ENCODE measurements around the gene NT5DC3. TPM values are rescaled to one million over a fixed set of nuclear protein-coding genes. Genes with fewer than 3 reads are reported as not detected.

NT5DC3 gene
- total and polyA plus RNA-seq, 2 of the 13 experiments (the other 11 are each of a cell fraction or from before 2014, with no cell fraction given), result 3.2 to 6.6 TPM

DNA sequence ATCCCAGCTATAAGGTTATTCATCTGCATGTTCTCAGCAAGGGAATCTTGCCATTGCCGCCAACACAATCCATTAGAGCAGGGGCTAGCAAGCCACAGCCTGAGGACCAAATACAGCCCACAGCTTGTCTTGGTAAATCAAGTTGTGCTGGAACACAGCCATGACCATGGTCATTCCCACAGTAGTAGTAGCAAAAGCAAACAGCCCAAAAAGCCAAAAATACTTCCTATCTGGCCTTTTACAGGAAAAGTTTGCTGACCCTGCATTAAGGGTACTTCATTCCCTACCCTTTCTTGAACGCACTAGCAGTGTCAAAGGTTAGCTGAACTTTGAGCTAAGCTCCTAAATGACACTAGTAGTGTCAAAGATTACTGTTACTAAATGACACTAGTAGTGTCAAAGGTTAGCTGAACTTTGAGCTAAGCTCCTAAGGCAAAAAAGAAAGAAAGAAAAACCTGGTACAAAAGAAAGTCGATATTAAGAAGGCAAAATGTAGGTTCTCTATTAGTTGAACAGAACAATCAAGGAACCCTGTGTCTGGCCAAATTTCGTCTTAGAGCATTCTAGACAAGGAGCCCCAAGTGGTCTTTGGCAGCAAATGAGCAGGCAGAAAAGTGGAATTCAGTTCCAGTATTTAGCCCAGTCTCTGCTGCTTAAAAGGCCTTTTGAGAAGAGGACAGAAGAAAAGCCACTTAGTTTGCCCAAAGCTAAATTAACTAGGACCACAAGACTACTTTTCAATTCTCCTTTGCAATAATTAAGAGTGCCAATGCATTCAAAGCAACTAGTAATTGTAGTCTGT is 67.7 kb downstream of the NT5DC3 start (continued):
- TF ChIP-seq, protein P1, sequence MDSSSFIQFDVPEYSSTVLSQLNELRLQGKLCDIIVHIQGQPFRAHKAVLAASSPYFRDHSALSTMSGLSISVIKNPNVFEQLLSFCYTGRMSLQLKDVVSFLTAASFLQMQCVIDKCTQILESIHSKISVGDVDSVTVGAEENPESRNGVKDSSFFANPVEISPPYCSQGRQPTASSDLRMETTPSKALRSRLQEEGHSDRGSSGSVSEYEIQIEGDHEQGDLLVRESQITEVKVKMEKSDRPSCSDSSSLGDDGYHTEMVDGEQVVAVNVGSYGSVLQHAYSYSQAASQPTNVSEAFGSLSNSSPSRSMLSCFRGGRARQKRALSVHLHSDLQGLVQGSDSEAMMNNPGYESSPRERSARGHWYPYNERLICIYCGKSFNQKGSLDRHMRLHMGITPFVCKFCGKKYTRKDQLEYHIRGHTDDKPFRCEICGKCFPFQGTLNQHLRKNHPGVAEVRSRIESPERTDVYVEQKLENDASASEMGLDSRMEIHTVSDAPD (CRISPR knock-in tag; IDR thresholded peaks at IDR 0.05), result no peak
- no peak for TF ChIP-seq ATF1 (CRISPR knock-in tag; IDR thresholded peaks at IDR 0.05)
- peak; percentile 57; the same call in 1 of the 2 replicates for TF ChIP-seq HNF4A (CRISPR knock-in tag; IDR thresholded peaks at IDR 0.05)
- TF ChIP-seq MAFK (conservative IDR thresholded peaks at IDR 0.05 in 1 of 2, IDR thresholded peaks at IDR 0.05 in 1 of 2; ENCODE audit: low read length in 2 of 2), result peak; percentile 54 to 75
- no peak for TF ChIP-seq RBM39 (IDR thresholded peaks at IDR 0.05; ENCODE audit: low read depth, low read length, poor library complexity, severe bottlenecking)
- TF ChIP-seq ZNF496 (CRISPR knock-in tag; IDR thresholded peaks at IDR 0.05; ENCODE audit: insufficient replicate concordance), result no peak
- TF ChIP-seq ZNF264 (CRISPR knock-in tag; IDR thresholded peaks at IDR 0.05), result no peak

- Histone ChIP-seq H4K20me1 (ENCODE audit: insufficient read depth, low read length) (no peaks in the 10 kb centered on the region), H3K27me3 (ENCODE audit: control insufficient read depth in 1 of 2, insufficient read depth in 2 of 2, low read length in 2 of 2) (no peaks in the 10 kb centered on the region), H3K9ac (ENCODE audit: insufficient read depth, low read depth, low read length) (no peak overlapping the region), H3K27ac (ENCODE audit: extremely low read length, insufficient read depth, low read length) (no peak overlapping the region), H3K4me1 (ENCODE audit: insufficient read depth, low read length) (peaks cover 9% of the 10 kb centered on the region; the same call in 1 of the 2 replicates), H3K9me3 (ENCODE audit: low read length) (no peaks in the 10 kb centered on the region), H3K4me2 (ENCODE audit: low read depth, low read length) (no peak overlapping the region), H3K36me3 (replicated peaks in 1 of 2; ENCODE audit: control insufficient read depth in 1 of 2, insufficient read depth in 2 of 2, low read length in 2 of 2) (peaks cover 6 to 16% of the 10 kb centered on the region in 2 experiments; a peak in 4 of 5 replicates), H3K79me2 (ENCODE audit: insufficient read depth, low read length) (no peaks in the 10 kb centered on the region), H3K4me3 (replicated peaks in 1 of 3; ENCODE audit: insufficient read depth in 1 of 3, low read depth in 2 of 3, low read length in 3 of 3) (no peak overlapping the region), H2AFZ (ENCODE audit: low read length) (no peak overlapping the region)
- CTCF ChIA-PET (ENCODE audit: low intra/inter-chr PET ratio, low total read pairs), result interaction anchor here (1.7 kb wide), 1 partner anchor 98 kb away, joined by 7 read pairs; no protein-coding TSS in a partner anchor
- DNase-seq (ENCODE audit: low spot score) (no peak), ATAC-seq (no peak), FAIRE-seq (no peak)
- intact Hi-C loops (cut with micrococcal nuclease; ENCODE audit: unreplicated experiment), result loop anchor here (10.0 kb wide), 1 partner anchor 162 kb away; the partner anchor contains the start of gene HSP90B1
- POLR2A ChIA-PET, result no interaction called here
- no TSS peak for BruUV-seq (replicated peaks)
- in situ Hi-C loops (cut with HindIII; ENCODE audit: extremely low pct_ligation_motif_present, low pct_unique_long_range_greater_than_20kb), result loop anchor here (10.0 kb wide), 1 partner anchor 92 kb away; no protein-coding TSS in a partner anchor
- WGBS (ENCODE audit: low lambda C conversion rate), result 100% methylated on average over 5 of the region's 7 CpGs
- TF ChIP-seq SNAI1 (CRISPR knock-in tag; IDR thresholded peaks at IDR 0.05; ENCODE audit: borderline replicate concordance) (no peak), ZNF550 (CRISPR knock-in tag; IDR thresholded peaks at IDR 0.05; ENCODE audit: borderline replicate concordance) (no peak), KLF13 (CRISPR knock-in tag; IDR thresholded peaks at IDR 0.05) (no peak), MTA1 (CRISPR knock-in tag; IDR thresholded peaks at IDR 0.05; ENCODE audit: borderline replicate concordance) (no peak), ZNF235 (CRISPR knock-in tag; IDR thresholded peaks at IDR 0.05; ENCODE audit: borderline replicate concordance) (no peak), KLF6 (CRISPR knock-in tag; IDR thresholded peaks at IDR 0.05) (no peak), ZNF572 (CRISPR knock-in tag; IDR thresholded peaks at IDR 0.05) (no peak), SPEN (CRISPR knock-in tag; IDR thresholded peaks at IDR 0.05; ENCODE audit: low read depth) (no peak), PAWR (CRISPR knock-in tag; IDR thresholded peaks at IDR 0.05; ENCODE audit: borderline replicate concordance) (no peak), HOXA9 (CRISPR knock-in tag; IDR thresholded peaks at IDR 0.05; ENCODE audit: borderline replicate concordance) (no peak), SP1 (IDR thresholded peaks at IDR 0.05) (no peak), SP1 (CRISPR knock-in tag; IDR thresholded peaks at IDR 0.05) (no peak)
- TF ChIP-seq, protein P2, sequence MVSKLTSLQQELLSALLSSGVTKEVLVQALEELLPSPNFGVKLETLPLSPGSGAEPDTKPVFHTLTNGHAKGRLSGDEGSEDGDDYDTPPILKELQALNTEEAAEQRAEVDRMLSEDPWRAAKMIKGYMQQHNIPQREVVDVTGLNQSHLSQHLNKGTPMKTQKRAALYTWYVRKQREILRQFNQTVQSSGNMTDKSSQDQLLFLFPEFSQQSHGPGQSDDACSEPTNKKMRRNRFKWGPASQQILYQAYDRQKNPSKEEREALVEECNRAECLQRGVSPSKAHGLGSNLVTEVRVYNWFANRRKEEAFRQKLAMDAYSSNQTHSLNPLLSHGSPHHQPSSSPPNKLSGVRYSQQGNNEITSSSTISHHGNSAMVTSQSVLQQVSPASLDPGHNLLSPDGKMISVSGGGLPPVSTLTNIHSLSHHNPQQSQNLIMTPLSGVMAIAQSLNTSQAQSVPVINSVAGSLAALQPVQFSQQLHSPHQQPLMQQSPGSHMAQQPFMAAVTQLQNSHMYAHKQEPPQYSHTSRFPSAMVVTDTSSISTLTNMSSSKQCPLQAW (CRISPR knock-in tag; IDR thresholded peaks at IDR 0.05), result no peak
Observed at GRCh38 chr12:103772367-103773108, 68.5 kb downstream of the NT5DC3 start.

All from HepG2 (cell line).